WTC11 (cell line): ENCODE results near the gene SMAD6. TPM values are rescaled to one million over a fixed set of nuclear protein-coding genes. Genes with fewer than 3 reads are reported as not detected.

Source experiments
- ATAC-seq: fragments of 200-7000 bp; cut with Tn5 transposase; 2 replicates; pipeline ENCODE4 v1.10.0; 2021; ENCODE audit warnings: mild to moderate bottlenecking, moderate library complexity
- CTCF ChIA-PET: fragments of 300-600 bp; sonication (Branson Sonifier 250); formaldehyde crosslinking; loops from one replicate; lab custom pipeline; 2021; ENCODE audit warnings: antibody characterized with exemption; lab: Charles Lee
- POLR2A ChIA-PET: fragments of 350-600 bp; sonication (Branson Sonifier 250); formaldehyde crosslinking; loops from one replicate; lab custom pipeline; 2021; ENCODE audit warnings: antibody characterized with exemption; lab: Charles Lee
- DNase-seq: peaks from one replicate; pipeline ENCODE4 v3.0.0; 2021; ENCODE audit warnings: low spot score
- H3K27ac Mint-ChIP-seq: 2 replicates; pipeline ENCODE4 v1.8.0; 2021; ENCODE audit warnings: mixed read lengths
- H3K27me3 Mint-ChIP-seq: 2 replicates; pipeline ENCODE4 v1.8.0; 2021; ENCODE audit warnings: low read depth, mild to moderate bottlenecking, moderate library complexity, mixed read lengths
- H3K36me3 Mint-ChIP-seq: 2 replicates; pipeline ENCODE4 v1.8.0; 2021; ENCODE audit warnings: mixed read lengths
- H3K4me1 Mint-ChIP-seq: 2 replicates; pipeline ENCODE4 v1.8.0; 2022; ENCODE audit warnings: mixed read lengths
- H3K4me3 Mint-ChIP-seq: 2 replicates; pipeline ENCODE4 v1.8.0; 2021; ENCODE audit warnings: mild to moderate bottlenecking, moderate library complexity, mixed read lengths
- H3K9me3 Mint-ChIP-seq: 2 replicates; pipeline ENCODE4 v1.8.0; 2021; ENCODE audit warnings: mixed read lengths
- CREM ChIP-seq: sonication (generic); formaldehyde crosslinking; IDR thresholded peaks from 2 replicates; pipeline ENCODE4 v1.8.1; 2022; ENCODE audit warnings: mild to moderate bottlenecking, missing genetic modification reagents, moderate library complexity
- EMX1 ChIP-seq: fragments of 250-450 bp; sonication (Bioruptor Pico); IDR thresholded peaks from 2 replicates; pipeline ENCODE4 v1.8.0; 2021; ENCODE audit warnings: mild to moderate bottlenecking
- ESRRA ChIP-seq: sonication (generic); formaldehyde crosslinking; IDR thresholded peaks from 2 replicates; pipeline ENCODE4 v1.8.1; 2022; ENCODE audit warnings: mild to moderate bottlenecking, missing genetic modification reagents, borderline replicate concordance
- FOXK1 ChIP-seq: sonication (generic); formaldehyde crosslinking; IDR thresholded peaks from 2 replicates; pipeline ENCODE4 v1.8.0; 2022; ENCODE audit warnings: mild to moderate bottlenecking, moderate library complexity, missing genetic modification reagents
- GRHL2 ChIP-seq: fragments of 250-450 bp; sonication (Bioruptor Pico); IDR thresholded peaks from 2 replicates; pipeline ENCODE4 v1.8.0; 2022; ENCODE audit warnings: mild to moderate bottlenecking, moderate library complexity; ENCODE audit not compliant: insufficient replicate concordance, severe bottlenecking
- JUN ChIP-seq: sonication (generic); formaldehyde crosslinking; IDR thresholded peaks from 2 replicates; pipeline ENCODE4 v1.8.0; 2023; ENCODE audit warnings: mild to moderate bottlenecking, missing genetic modification reagents
- KAT7 ChIP-seq: sonication (generic); formaldehyde crosslinking; IDR thresholded peaks from 2 replicates; pipeline ENCODE4 v1.8.1; 2023; ENCODE audit warnings: missing genetic modification reagents, mild to moderate bottlenecking, borderline replicate concordance
- MXD4 ChIP-seq: fragments of 250-450 bp; sonication (Bioruptor Pico); IDR thresholded peaks from 2 replicates; pipeline ENCODE4 v1.8.0; 2021; ENCODE audit warnings: mild to moderate bottlenecking, moderate library complexity, borderline replicate concordance
- NR2C2 ChIP-seq: sonication (generic); formaldehyde crosslinking; IDR thresholded peaks from 2 replicates; pipeline ENCODE4 v1.8.0; 2022; ENCODE audit warnings: mild to moderate bottlenecking, missing genetic modification reagents
- ZNF138 ChIP-seq: sonication (generic); formaldehyde crosslinking; conservative IDR thresholded peaks from 2 replicates; pipeline ENCODE4 v1.8.1; 2022; ENCODE audit warnings: mild to moderate bottlenecking, moderate library complexity, missing genetic modification reagents
- ZNF219 ChIP-seq: sonication (generic); formaldehyde crosslinking; IDR thresholded peaks from 2 replicates; pipeline ENCODE4 v1.8.0; 2023; ENCODE audit warnings: missing genetic modification reagents, mild to moderate bottlenecking, borderline replicate concordance
- ZNF317 ChIP-seq: sonication (generic); formaldehyde crosslinking; IDR thresholded peaks from 2 replicates; pipeline ENCODE4 v1.8.1; 2023; ENCODE audit warnings: low read depth, mild to moderate bottlenecking, moderate library complexity, missing genetic modification reagents, borderline replicate concordance
- total RNA-seq: library from RNA; stranded (reverse); gene quantifications from 3 replicates; pipeline ENCODE4 v1.2.3, GENCODE V29; 2021
- TF ChIP-seq, protein P1 (sequence below): sonication (generic); formaldehyde crosslinking; IDR thresholded peaks from 2 replicates; pipeline ENCODE4 v1.8.0; 2022; ENCODE audit warnings: missing genetic modification reagents
- TF ChIP-seq, protein P2 (sequence below): fragments of 250-450 bp; sonication (Bioruptor Pico); IDR thresholded peaks from 2 replicates; pipeline ENCODE4 v1.9.0; 2021; ENCODE audit warnings: mild to moderate bottlenecking
- TF ChIP-seq, protein P3 (sequence below): sonication (generic); formaldehyde crosslinking; conservative IDR thresholded peaks from 2 replicates; pipeline ENCODE4 v1.8.1; 2023; ENCODE audit warnings: mild to moderate bottlenecking, low read depth, missing genetic modification reagents, moderate library complexity
- TF ChIP-seq, protein P4 (sequence below): sonication (generic); formaldehyde crosslinking; IDR thresholded peaks from 2 replicates; pipeline ENCODE4 v1.8.1; 2023; ENCODE audit warnings: mild to moderate bottlenecking, moderate library complexity, missing genetic modification reagents

Gene SMAD6
- total RNA-seq, 1 experiment from 2014 or later: 13.9 TPM

DNA sequence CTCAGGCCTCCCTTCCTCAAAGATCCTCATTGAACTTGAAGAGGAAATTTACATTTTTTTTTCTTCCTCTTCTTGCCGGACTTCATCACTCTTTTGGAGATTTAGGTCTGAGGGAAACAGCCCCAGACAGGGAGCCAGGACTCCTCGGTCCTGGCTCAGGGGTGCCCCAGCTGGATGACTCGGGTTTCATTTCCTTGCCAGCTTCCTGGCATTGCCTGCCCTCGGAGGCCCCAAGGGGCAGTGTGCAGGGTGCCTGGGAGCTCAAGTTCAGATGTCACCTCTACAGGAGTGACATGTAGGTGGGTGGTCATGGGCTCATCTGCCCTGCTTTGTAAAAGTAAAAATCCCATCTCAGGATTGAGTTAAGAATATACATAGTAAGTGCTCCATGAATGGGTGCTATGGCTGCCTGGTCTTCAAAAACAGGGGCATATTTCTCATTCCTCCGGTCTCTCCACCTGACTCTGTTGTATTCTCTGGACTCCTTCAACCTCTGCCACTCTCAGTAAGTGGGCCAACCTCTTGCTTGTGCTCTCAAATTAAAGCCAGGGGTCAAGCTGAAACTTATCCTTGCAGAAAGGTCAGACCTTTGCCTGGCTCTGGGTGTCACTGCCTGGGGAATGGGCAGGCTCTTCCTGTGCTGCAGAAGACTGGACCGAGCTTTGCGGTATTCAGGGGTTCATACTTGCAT lies 51.8 kb downstream of the SMAD6 start:
- Mint-ChIP-seq H3K36me3 (peaks cover 10% of the 10 kb centered on the region), H3K27me3 (no peaks in the 10 kb centered on the region), H3K4me1 (peaks cover 32% of the 10 kb centered on the region), H3K9me3 (peaks cover 10% of the 10 kb centered on the region), H3K4me3 (no peak overlapping the region), H3K27ac (no peak overlapping the region)
- CTCF ChIA-PET: no interaction called here
- TF ChIP-seq, protein P1, sequence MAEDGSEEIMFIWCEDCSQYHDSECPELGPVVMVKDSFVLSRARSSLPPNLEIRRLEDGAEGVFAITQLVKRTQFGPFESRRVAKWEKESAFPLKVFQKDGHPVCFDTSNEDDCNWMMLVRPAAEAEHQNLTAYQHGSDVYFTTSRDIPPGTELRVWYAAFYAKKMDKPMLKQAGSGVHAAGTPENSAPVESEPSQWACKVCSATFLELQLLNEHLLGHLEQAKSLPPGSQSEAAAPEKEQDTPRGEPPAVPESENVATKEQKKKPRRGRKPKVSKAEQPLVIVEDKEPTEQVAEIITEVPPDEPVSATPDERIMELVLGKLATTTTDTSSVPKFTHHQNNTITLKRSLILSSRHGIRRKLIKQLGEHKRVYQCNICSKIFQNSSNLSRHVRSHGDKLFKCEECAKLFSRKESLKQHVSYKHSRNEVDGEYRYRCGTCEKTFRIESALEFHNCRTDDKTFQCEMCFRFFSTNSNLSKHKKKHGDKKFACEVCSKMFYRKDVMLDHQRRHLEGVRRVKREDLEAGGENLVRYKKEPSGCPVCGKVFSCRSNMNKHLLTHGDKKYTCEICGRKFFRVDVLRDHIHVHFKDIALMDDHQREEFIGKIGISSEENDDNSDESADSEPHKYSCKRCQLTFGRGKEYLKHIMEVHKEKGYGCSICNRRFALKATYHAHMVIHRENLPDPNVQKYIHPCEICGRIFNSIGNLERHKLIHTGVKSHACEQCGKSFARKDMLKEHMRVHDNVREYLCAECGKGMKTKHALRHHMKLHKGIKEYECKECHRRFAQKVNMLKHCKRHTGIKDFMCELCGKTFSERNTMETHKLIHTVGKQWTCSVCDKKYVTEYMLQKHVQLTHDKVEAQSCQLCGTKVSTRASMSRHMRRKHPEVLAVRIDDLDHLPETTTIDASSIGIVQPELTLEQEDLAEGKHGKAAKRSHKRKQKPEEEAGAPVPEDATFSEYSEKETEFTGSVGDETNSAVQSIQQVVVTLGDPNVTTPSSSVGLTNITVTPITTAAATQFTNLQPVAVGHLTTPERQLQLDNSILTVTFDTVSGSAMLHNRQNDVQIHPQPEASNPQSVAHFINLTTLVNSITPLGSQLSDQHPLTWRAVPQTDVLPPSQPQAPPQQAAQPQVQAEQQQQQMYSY (CRISPR knock-in tag): no peak
- no peak for TF ChIP-seq MXD4 (CRISPR knock-in tag)
- no peak for TF ChIP-seq EMX1 (CRISPR knock-in tag)
- no peak for TF ChIP-seq GRHL2 (CRISPR knock-in tag)
- no peak for TF ChIP-seq KAT7 (CRISPR knock-in tag)
- no peak for TF ChIP-seq NR2C2 (CRISPR knock-in tag)
- no peak for TF ChIP-seq ESRRA (CRISPR knock-in tag)
- TF ChIP-seq FOXK1 (CRISPR knock-in tag): no peak
- TF ChIP-seq ZNF317: no peak
- TF ChIP-seq, protein P2, sequence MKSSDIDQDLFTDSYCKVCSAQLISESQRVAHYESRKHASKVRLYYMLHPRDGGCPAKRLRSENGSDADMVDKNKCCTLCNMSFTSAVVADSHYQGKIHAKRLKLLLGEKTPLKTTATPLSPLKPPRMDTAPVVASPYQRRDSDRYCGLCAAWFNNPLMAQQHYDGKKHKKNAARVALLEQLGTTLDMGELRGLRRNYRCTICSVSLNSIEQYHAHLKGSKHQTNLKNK (CRISPR knock-in tag): no peak
- POLR2A ChIA-PET: no interaction called here
- ATAC-seq (no peak), DNase-seq (no peak)

DNA sequence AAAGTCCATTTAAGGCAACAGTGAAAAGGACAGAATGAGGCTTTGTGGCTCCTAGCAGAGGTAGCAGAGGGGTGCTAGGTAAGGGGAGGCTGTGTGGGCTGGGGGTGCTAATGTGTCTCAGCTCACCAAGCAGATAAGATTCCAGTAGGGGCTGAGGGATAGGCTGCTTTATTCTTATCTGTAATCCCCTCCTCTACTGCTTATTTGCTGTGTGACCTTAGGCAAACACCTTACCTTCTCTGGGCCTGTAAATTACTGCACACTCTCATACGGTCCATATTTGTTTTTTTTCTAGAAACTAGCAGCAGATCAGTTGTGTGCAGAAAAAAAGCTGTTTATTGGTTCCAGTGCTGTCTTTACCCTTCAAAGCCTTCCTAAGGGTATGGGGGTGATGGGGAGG lies 52.8 kb downstream of the SMAD6 start:
- ChIA-PET CTCF (interaction anchor here (0.6 kb wide), 1 partner anchor 99 kb away, joined by 3 read pairs; no protein-coding TSS in a partner anchor), POLR2A (no interaction called here)
- no peak overlapping the region for H3K4me3 Mint-ChIP-seq
- peaks cover 10% of the 10 kb centered on the region for H3K36me3 Mint-ChIP-seq
- no peak overlapping the region for H3K27ac Mint-ChIP-seq
- ATAC-seq: no peak
- DNase-seq: no peak
- peaks cover 25% of the 10 kb centered on the region for H3K4me1 Mint-ChIP-seq
- peaks cover 10% of the 10 kb centered on the region for H3K9me3 Mint-ChIP-seq
- H3K27me3 Mint-ChIP-seq: no peaks in the 10 kb centered on the region
- TF ChIP-seq JUN (CRISPR knock-in tag): no peak
- no peak for TF ChIP-seq CREM (CRISPR knock-in tag)
- TF ChIP-seq, all 79 proteins: peak for 0

DNA sequence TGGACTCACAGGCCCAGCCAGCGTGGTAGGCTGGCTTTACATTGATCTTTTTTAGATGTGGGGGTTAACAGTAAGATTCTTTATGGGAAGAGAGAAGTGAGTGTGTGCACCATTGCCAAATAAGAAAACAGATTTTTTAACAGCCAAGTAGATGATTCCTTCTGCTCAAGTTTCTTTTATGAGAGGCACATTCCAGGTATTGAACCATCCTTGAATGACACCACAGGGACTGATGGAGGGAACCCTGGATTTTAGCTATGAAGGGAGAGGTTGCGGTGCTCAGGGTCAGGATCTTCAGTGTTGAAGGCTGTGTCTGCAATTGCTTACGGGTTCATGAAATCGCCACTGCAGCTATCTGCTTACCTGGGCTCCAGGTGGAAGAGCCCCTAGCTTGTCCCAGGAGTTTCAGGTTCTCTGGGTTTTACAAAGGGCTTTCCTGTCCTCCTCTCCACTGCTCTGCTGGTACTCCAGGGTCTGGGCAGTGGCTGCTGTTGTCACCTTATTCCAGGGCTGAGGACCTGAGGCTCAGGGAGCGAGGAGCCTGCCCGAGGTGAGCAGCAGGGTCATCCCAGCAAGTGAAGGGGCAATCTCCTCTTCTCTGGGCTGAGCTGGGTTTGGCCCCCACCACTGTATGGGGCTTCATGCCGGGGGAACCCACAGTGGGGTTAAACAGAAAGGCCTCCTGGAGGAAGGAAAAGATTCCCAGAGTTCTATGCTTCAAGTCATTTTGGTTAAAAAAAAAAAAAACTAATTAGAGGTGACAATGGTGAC lies 53.4 kb downstream of the SMAD6 start:
- H3K27ac Mint-ChIP-seq: no peak overlapping the region
- ATAC-seq (no peak), DNase-seq (no peak)
- TF ChIP-seq, protein P3, sequence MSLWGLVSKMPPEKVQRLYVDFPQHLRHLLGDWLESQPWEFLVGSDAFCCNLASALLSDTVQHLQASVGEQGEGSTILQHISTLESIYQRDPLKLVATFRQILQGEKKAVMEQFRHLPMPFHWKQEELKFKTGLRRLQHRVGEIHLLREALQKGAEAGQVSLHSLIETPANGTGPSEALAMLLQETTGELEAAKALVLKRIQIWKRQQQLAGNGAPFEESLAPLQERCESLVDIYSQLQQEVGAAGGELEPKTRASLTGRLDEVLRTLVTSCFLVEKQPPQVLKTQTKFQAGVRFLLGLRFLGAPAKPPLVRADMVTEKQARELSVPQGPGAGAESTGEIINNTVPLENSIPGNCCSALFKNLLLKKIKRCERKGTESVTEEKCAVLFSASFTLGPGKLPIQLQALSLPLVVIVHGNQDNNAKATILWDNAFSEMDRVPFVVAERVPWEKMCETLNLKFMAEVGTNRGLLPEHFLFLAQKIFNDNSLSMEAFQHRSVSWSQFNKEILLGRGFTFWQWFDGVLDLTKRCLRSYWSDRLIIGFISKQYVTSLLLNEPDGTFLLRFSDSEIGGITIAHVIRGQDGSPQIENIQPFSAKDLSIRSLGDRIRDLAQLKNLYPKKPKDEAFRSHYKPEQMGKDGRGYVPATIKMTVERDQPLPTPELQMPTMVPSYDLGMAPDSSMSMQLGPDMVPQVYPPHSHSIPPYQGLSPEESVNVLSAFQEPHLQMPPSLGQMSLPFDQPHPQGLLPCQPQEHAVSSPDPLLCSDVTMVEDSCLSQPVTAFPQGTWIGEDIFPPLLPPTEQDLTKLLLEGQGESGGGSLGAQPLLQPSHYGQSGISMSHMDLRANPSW (CRISPR knock-in tag): no peak
- no peak for TF ChIP-seq ZNF138 (CRISPR knock-in tag)
- TF ChIP-seq, protein P4, sequence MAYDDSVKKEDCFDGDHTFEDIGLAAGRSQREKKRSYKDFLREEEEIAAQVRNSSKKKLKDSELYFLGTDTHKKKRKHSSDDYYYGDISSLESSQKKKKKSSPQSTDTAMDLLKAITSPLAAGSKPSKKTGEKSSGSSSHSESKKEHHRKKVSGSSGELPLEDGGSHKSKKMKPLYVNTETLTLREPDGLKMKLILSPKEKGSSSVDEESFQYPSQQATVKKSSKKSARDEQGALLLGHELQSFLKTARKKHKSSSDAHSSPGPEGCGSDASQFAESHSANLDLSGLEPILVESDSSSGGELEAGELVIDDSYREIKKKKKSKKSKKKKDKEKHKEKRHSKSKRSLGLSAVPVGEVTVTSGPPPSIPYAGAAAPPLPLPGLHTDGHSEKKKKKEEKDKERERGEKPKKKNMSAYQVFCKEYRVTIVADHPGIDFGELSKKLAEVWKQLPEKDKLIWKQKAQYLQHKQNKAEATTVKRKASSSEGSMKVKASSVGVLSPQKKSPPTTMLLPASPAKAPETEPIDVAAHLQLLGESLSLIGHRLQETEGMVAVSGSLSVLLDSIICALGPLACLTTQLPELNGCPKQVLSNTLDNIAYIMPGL (CRISPR knock-in tag): no peak
- no peak for TF ChIP-seq ZNF219
- CTCF ChIA-PET: interaction anchor here (0.6 kb wide), 1 partner anchor 98 kb away, joined by 3 read pairs; no protein-coding TSS in a partner anchor
- H3K36me3 Mint-ChIP-seq: peaks cover 10% of the 10 kb centered on the region
- H3K27me3 Mint-ChIP-seq: no peaks in the 10 kb centered on the region
- peaks cover 21% of the 10 kb centered on the region for H3K4me1 Mint-ChIP-seq
- POLR2A ChIA-PET: no interaction called here
- no peak overlapping the region for H3K4me3 Mint-ChIP-seq
- H3K9me3 Mint-ChIP-seq: peaks cover 10% of the 10 kb centered on the region
